Activated CD4-positive, alpha-beta T cell treated with anti-CD3 and anti-CD28 coated beads, Interleukin-2, Interleukin-6, amounts not matched to agents 100 ng/mL and 50 ng/mL, durations not matched to agents 16 hours and 8 hours (primary cell): ENCODE results near the gene PXN.
"Not testable (repeated sequence)": the region's sequence is repeated elsewhere in the genome, so short reads cannot be mapped to it uniquely, and the experiment has no call there.

Experiments
- DNase-seq: peaks from one replicate; pipeline ENCODE4 v3.0.0-alpha.2; 2020

PXN gene

GRCh38 chr12:120239776-120240494 is 25.6 kb downstream of the PXN start:
- DNase-seq = no peak

- DNase-seq = no peak
Measured at GRCh38 chr12:120238839-120239445, 26.6 kb downstream of the PXN start.

GRCh38 chr12:120238217-120238616 is 27.3 kb downstream of the PXN start:
- no peak for DNase-seq

DNA sequence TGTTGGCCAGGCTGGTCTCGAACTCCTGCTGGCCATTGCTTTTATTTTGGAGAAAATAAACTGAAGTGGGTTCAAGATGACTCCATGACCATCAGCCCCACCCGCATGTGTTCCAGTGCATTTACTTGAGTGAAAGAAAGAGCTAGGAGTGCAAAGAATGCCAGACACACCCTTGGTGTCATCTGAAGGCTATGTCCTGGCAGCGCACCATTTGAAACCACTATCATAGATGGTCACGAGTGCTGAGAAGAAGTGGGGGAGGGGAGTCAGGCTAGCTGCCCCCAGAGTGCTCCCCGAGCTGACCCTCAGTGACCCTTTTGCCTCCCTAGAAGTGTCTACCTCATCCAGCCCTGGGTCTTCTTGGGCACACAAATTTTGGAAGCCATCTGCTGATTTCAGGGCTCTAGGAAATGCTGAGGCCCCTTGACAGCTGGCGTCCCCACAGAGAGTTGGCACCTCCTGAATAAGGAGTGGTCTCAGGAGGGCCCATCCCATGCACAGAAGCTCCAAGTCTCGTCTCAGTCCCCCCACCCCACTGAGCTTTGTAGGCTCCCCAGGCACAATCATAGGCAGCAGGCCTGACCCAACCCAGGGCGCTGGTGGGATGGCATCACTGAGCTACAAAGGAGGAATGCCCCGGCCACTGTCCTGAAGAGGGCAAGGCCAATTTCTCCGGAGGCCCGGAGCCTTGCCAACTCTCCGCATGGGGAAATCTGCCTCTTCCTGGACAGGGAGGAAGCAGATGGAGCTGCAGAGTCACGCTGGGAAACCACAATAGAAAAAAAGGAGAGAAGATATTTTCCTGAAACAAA is 28.0 kb downstream of the PXN start:
- DNase-seq = no peak

DNA sequence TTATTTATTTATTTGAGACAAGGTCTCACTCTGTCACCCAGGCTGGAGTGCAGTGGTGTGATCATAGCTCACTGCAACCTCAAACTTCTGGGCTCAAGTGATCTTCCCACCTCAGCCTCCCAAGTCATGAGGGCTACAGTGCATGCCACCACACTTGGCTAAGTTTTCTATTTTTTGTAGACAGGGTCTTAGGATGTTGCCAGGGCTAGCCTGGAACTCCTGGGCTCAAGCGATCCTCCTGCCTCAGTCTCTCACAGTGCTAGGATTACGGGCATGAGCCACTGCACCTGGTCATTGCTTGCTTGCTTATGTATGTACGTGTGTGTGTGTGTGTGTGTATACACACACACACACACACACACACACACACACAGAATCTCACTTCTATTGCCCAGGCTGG is 28.7 kb downstream of the PXN start:
- not testable (repeated sequence) for DNase-seq

DNA sequence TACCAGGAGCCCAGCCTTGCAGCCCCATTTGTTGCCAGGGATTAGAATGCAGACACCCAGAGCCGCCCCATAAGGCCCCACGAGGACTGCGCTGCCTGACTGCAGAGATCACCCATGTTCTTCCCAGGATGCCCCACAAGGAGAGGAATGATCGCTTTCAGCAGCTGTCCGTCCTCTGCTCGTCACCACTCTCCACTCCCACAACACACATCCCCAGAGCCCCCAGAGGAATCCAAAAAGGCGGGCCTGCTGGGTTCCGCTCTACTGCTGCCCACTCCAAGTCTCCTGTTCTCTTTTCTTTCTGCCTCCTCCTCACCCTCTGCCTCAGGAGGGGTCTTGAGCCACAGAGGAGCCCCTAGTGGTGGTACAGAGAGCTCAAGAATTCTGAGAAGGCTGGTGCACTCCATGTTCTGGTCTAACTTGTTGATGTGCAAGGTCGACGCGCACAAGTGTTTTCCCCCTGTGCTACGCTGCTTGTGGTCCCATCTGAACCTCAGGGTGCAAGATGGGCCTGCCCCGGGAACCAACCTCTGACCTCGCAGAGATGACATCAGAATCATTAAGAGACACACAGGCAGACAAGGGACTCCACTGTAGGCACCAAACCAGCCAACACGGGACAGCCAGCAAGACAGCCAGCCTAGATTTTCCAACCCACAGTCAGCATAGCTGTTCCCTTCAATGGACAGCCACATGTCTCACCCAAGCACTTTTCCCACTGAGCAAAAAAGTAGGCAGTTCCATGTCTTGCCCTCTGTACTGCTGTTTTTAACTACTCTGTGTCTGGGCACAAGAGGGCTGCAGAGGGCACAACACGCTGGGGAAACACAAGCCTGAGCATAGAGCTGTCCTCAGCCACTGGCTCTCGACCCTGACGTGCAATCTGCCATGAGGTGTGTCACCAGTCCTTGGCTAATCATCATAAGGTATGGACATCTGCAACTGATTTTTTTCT is 29.9 kb downstream of the PXN start:
- DNase-seq = no peak

DNA sequence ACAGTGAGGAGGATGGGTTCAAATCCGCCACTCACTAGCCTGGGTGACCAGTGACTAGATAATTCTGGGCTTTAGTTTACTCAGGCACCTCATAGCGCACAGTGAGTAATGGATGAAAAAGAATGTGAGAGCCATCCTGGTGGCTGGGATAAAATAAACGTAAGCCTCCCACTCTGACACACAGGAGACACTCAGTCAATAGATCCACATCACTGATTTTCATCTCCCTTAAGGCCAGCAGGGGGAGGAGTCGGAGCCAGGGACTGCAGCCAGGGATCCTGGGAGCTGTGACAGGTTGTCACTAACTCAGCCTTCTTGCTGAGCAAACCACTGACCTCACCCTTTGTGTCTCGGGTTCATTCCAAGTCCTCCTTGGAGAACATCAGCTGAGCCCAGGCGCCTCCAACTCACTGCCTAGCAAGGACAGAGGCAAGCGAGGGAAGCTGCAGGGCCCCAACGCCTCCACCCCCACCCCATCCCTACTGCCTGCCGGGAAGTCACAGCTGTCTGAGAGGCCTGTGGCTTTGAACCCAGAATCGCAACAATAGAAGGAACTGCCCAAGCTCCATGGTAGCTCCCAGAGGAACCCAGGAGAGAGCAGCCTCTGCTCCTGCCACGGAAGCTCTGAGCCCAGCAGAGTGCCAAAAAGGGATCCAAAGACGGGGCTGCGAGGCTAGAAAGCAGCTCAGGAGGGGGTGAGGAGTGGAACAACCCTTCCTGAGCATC is 30.7 kb downstream of the PXN start:
- no peak for DNase-seq

DNA sequence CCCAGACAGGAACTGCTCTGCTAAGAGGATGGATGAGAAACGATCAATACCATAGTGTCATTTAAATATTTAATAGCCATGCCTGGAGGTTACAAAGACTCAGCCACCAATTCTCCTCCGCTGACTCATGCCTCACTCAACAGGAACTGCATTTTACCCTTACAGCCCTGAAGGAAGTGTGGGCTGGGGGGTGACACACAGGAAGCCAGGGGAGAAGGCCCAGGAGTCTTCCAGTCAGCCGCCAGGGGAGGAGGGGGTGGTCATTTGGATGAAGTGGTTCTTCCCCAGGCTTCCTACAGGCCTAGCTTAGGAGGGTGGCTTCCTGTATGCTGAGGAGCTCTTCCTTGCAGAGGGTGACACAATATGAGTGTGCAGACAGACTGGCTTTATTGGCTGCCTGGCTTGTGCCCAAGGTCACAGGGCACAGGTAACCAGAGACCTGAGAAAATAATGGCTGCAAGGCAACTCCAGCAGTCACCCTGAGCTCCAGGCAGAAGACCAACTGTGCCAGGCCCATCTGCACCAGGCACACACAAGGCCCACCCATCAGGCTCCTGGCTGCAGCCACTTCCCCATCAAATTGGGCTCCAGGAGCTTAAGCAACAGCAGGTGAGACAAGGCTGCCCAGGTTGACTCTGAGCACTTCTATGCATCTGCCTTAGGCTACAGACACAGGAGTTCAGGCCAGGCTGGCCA is 34.1 kb downstream of the PXN start:
- DNase-seq = peak; percentile 89

- DNase-seq = no peak
Measured at GRCh38 chr12:120230974-120231315, 34.6 kb downstream of the PXN start.

DNA sequence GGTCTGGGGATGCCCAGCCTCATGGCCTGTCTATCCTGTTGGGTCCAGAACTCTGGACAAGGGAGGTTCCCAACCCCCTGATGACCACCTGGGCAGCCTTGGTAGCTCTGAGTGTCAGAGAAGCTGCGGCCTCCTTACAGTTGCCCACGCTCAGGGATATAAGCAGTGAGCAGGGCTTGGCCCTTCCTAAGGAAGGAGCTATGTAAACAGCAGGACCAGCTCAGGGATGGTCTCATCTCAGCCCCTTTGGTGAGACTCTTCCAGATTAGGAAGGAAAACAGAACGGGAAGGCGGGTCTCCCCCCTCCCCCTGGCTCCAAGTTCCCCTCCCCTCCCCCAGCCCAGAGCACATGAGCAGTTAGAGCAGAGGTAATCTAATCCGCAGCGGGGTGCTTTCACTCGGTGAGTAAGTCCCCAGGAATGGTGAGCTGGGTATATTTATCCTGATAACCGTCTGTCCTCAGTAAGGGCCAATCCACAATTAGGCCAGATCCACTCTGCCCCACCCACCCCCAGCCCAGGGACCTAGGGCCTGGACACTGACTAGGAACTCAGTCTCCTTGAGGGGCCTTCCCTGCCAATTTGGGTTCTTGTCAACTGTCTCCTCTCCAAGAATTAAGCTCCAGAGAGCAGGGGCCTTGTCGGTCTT is 35.1 kb downstream of the PXN start:
- DNase-seq = no peak

- no peak for DNase-seq
Measured at GRCh38 chr12:120229487-120230325, 35.8 kb downstream of the PXN start.

GRCh38 chr12:120229071-120229486 is 36.5 kb downstream of the PXN start:
- DNase-seq = no peak

GRCh38 chr12:120228291-120229070 is 37.0 kb downstream of the PXN start:
- DNase-seq = peak; percentile 93

DNA sequence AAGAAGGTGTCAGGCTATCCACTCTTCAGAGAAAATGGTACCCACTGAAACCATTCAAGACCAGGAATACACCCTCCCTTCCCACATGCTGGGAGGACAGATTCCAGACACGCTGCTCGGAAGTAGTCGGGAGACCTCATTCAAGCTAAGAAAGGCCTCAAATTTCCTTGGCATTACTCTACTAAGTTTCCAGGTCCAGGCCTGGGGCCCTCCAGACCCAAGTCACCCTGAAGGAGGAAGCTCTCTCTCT is 37.6 kb downstream of the PXN start:
- no peak for DNase-seq

- DNase-seq = no peak
Measured at GRCh38 chr12:120227233-120228040, 38.1 kb downstream of the PXN start.

DNA sequence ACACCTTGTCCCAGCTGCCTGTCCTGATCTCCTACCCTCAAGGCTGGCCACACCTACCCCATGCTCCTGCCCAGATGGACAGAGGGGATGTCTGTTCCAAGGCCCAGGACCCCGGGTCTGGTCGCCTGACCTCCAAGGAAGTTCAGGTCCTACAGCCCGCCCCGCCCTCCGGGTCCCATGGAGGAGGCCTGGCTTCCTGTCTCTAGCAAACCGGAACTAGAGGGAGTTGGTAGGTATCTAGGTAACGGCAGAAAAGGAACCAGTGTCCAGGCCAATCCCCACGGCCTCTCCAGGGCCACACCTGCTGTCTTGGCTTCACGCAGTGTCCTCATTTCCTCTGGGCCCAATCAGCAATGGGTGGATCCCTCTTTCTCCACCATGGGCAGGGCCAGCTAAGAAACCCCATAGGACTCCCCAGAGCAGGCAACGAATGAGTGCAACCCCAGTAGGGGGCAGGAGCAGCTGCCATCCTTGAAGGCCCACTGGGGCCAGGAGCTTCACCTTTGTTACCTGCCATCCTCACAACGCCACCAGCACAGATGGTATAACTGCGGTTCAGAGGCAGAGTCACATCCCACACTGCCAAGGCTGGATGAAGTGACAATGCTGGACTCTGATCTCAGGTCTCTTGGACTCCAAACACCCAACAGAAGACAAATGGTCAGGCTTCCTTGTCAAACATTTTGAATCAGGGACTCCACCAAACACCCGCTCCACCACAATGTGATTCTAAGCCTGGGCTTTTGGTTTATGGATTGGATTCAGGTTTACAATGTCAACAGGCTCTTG is 39.5 kb downstream of the PXN start:
- peak; percentile 41 for DNase-seq

DNA sequence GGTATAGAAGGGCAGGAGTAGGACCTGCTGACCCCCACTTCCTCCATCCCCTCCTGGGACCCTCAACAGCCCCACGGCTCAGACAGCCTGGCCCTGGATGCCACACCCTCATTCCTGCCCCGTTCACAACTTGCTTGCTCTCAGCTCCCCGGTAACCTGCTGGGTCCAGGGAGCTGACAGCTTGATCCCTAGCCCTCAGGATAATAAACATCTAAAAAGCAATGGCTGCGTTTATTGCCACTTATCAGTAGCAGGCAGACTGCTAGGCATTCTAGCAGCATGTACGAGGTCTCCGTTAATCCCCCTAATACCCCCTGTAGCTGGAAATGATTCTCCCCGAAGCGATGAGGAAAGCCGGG is 40.4 kb downstream of the PXN start:
- DNase-seq = no peak
